ENCODE results near the gene SH3RF2. TPM values are rescaled to one million over a fixed set of nuclear protein-coding genes. Genes with fewer than 3 reads are reported as not detected.

The SH3RF2 gene
- total and polyA plus RNA-seq, 2 donors (not counting 1 experiment from before 2014, with no cell fraction given): 0.53 to 1.2 TPM

GRCh38 chr5:145908206-145908960, 28.0 kb upstream of the SH3RF2 start:
- Histone ChIP-seq H3K4me3 (replicated peaks in 1 of 4; ENCODE audit: control extremely low read depth in 1 of 4, insufficient read depth in 1 of 4, low read depth in 3 of 4, low read length in 4 of 4) (no peak overlapping the region), H3K36me3 (ENCODE audit: control insufficient read depth, insufficient read depth, low read length) (no peaks in the 10 kb centered on the region), H3K9ac (ENCODE audit: insufficient read depth, low read length) (no peak overlapping the region), H3K4me2 (ENCODE audit: extremely low read depth, insufficient read depth, low read length) (no peak overlapping the region), H3K27me3 (ENCODE audit: control insufficient read depth, insufficient read depth, low read length) (no peaks in the 10 kb centered on the region), H3K27ac (ENCODE audit: insufficient read depth, low read length) (no peak overlapping the region), H3K9me3 (ENCODE audit: control insufficient read depth, insufficient read depth, low read depth, low read length) (no peaks in the 10 kb centered on the region), H4K20me1 (ENCODE audit: control insufficient read depth, extremely low read depth, insufficient read depth, low read length) (no peaks in the 10 kb centered on the region), H3K79me2 (ENCODE audit: control insufficient read depth, insufficient read depth, low read length) (no peaks in the 10 kb centered on the region), H2AFZ (ENCODE audit: low read length) (no peak overlapping the region), H3K4me1 (ENCODE audit: control insufficient read depth, extremely low read depth, insufficient read depth, low read length) (no peaks in the 10 kb centered on the region)
- TF ChIP-seq EZH2 (IDR thresholded peaks at IDR 0.05; ENCODE audit: low read length, missing control alignments): no peak
- no peak for TF ChIP-seq CTCF (conservative IDR thresholded peaks at IDR 0.05 in 1 of 2, IDR thresholded peaks at IDR 0.05 in 1 of 2; ENCODE audit: low read depth in 1 of 2, low read length in 2 of 2)
- no peak for DNase-seq (ENCODE audit: low read depth in 2 of 2)

GRCh38 chr5:145911164-145911563, 25.2 kb upstream of the SH3RF2 start:
- H3K9ac ChIP-seq (ENCODE audit: insufficient read depth, low read length): no peak overlapping the region
- no peaks in the 10 kb centered on the region for H3K4me1 ChIP-seq (ENCODE audit: control insufficient read depth, extremely low read depth, insufficient read depth, low read length)
- H3K4me2 ChIP-seq (ENCODE audit: extremely low read depth, insufficient read depth, low read length): no peak overlapping the region
- no peak for TF ChIP-seq EZH2 (IDR thresholded peaks at IDR 0.05; ENCODE audit: low read length, missing control alignments)
- no peak for DNase-seq (ENCODE audit: low read depth in 2 of 2)
- no peak overlapping the region for H2AFZ ChIP-seq (ENCODE audit: low read length)
- no peak overlapping the region for H3K27ac ChIP-seq (ENCODE audit: insufficient read depth, low read length)
- no peaks in the 10 kb centered on the region for H3K79me2 ChIP-seq (ENCODE audit: control insufficient read depth, insufficient read depth, low read length)
- no peaks in the 10 kb centered on the region for H3K27me3 ChIP-seq (ENCODE audit: control insufficient read depth, insufficient read depth, low read length)
- no peaks in the 10 kb centered on the region for H3K9me3 ChIP-seq (ENCODE audit: control insufficient read depth, insufficient read depth, low read depth, low read length)
- no peaks in the 10 kb centered on the region for H4K20me1 ChIP-seq (ENCODE audit: control insufficient read depth, extremely low read depth, insufficient read depth, low read length)
- no peaks in the 10 kb centered on the region for H3K36me3 ChIP-seq (ENCODE audit: control insufficient read depth, insufficient read depth, low read length)
- H3K4me3 ChIP-seq (replicated peaks in 1 of 4; ENCODE audit: control extremely low read depth in 1 of 4, insufficient read depth in 1 of 4, low read depth in 3 of 4, low read length in 4 of 4): no peak overlapping the region

GRCh38 chr5:145912019-145912418, 24.4 kb upstream of the SH3RF2 start:
- TF ChIP-seq EZH2 (IDR thresholded peaks at IDR 0.05; ENCODE audit: low read length, missing control alignments) (no peak), CTCF (conservative IDR thresholded peaks at IDR 0.05 in 1 of 2, IDR thresholded peaks at IDR 0.05 in 1 of 2; ENCODE audit: low read depth in 1 of 2, low read length in 2 of 2) (no peak)

More at GRCh38 chr5:145912019-145912418, 24.4 kb upstream of the SH3RF2 start:
- Histone ChIP-seq H4K20me1 (ENCODE audit: control insufficient read depth, extremely low read depth, insufficient read depth, low read length) (no peaks in the 10 kb centered on the region), H2AFZ (ENCODE audit: low read length) (no peak overlapping the region), H3K79me2 (ENCODE audit: control insufficient read depth, insufficient read depth, low read length) (no peaks in the 10 kb centered on the region), H3K27me3 (ENCODE audit: control insufficient read depth, insufficient read depth, low read length) (no peaks in the 10 kb centered on the region), H3K4me1 (ENCODE audit: control insufficient read depth, extremely low read depth, insufficient read depth, low read length) (no peaks in the 10 kb centered on the region), H3K4me2 (ENCODE audit: extremely low read depth, insufficient read depth, low read length) (no peak overlapping the region), H3K9me3 (ENCODE audit: control insufficient read depth, insufficient read depth, low read depth, low read length) (no peaks in the 10 kb centered on the region), H3K27ac (ENCODE audit: insufficient read depth, low read length) (no peak overlapping the region), H3K4me3 (replicated peaks in 1 of 4; ENCODE audit: control extremely low read depth in 1 of 4, insufficient read depth in 1 of 4, low read depth in 3 of 4, low read length in 4 of 4) (no peak overlapping the region), H3K36me3 (ENCODE audit: control insufficient read depth, insufficient read depth, low read length) (no peaks in the 10 kb centered on the region), H3K9ac (ENCODE audit: insufficient read depth, low read length) (no peak overlapping the region)
- no peak for DNase-seq (ENCODE audit: low read depth in 2 of 2)
